ENCODE data around the gene ZNF891. TPM values are rescaled to one million over a fixed set of nuclear protein-coding genes. Genes with fewer than 3 reads are reported as not detected.

ZNF891 gene
- total and polyA plus RNA-seq, 11 donors = 0.49 to 1.3 (median 0.91) TPM

GRCh38 chr12:133129368-133130037 is 571 bp downstream of the ZNF891 start:
- intact Hi-C loops (cut with DNase I) = loop anchor here in 9 of 10 donors (1.0 to 5.0 kb wide), 9 partner anchors 47 to 173 kb away; partner anchors contain the start of genes ZNF140 (in 8 of the 9), ZNF84 (in 4 of the 9), ZNF268 (in 3 of the 9) and ZNF26 (in 1 of the 9)
- Histone ChIP-seq H3K27ac (peak overlapping the region; percentile 86 to 99 (median 94)), H3K4me3 (peak overlapping the region; percentile 50 to 92 (median 84)), H3K9me3 (peaks cover 0 to 75% (median 50%) of the 10 kb centered on the region in 12 donors), H3K4me1 (peaks cover 0 to 16% (median 2%) of the 10 kb centered on the region in 12 donors), H3K36me3 (peaks cover 0 to 53% (median 4%) of the 10 kb centered on the region in 9 donors), H3K27me3 (no peaks in the 10 kb centered on the region)
- no peak for DNase-seq
- no peak for TF ChIP-seq POLR2A (IDR thresholded peaks at IDR 0.05)
- no peak for TF ChIP-seq CTCF (IDR thresholded peaks at IDR 0.05)
- WGBS, 4 donors = 15 to 22% (median 19%) methylated on average over 20 to 26 of the region's 26 CpGs
- ATAC-seq = peak in 2 of 4 donors; percentile 3 to 28

DNA sequence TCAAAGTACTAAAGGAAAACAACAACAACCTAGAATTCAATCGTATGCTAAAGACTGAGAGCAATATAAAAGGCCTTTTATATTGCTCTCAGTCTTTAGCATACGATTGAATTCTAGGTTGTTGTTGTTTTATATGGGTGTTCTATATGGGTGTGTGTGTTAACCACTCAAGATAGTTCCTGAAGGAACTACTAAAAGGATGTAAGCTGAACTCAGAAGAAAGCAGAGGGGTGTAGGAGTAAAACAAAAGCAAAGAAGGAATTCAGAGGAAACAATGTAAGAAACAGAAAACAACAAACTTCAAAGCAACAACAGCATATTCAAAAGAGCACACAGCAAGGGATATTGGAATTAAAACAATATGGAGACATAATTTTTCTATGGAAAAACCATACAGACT is 5.4 kb downstream of the ZNF891 start:
- Histone ChIP-seq H3K9me3 (peaks cover 9 to 97% (median 88%) of the 10 kb centered on the region in 12 donors), H3K4me3 (no peak overlapping the region), H3K4me1 (peaks cover 0 to 7% (median 0%) of the 10 kb centered on the region in 12 donors), H3K27ac (no peak overlapping the region), H3K27me3 (no peaks in the 10 kb centered on the region), H3K36me3 (peaks cover 4 to 87% (median 13%) of the 10 kb centered on the region in 9 donors)
- DNase-seq (no peak), ATAC-seq (no peak)
- 97 to 99% (median 98%) methylated on average over 2 of the region's 2 CpGs for WGBS, 4 donors
- intact Hi-C loops (cut with DNase I) = loop anchor here in 3 of 10 donors (5.0 kb wide), 2 partner anchors 37 to 42 kb away; partner anchors contain the start of gene ZNF140 (in 2 of the 3)
- TF ChIP-seq CTCF (IDR thresholded peaks at IDR 0.05) = no peak
- TF ChIP-seq POLR2A (IDR thresholded peaks at IDR 0.05) = no peak

DNA sequence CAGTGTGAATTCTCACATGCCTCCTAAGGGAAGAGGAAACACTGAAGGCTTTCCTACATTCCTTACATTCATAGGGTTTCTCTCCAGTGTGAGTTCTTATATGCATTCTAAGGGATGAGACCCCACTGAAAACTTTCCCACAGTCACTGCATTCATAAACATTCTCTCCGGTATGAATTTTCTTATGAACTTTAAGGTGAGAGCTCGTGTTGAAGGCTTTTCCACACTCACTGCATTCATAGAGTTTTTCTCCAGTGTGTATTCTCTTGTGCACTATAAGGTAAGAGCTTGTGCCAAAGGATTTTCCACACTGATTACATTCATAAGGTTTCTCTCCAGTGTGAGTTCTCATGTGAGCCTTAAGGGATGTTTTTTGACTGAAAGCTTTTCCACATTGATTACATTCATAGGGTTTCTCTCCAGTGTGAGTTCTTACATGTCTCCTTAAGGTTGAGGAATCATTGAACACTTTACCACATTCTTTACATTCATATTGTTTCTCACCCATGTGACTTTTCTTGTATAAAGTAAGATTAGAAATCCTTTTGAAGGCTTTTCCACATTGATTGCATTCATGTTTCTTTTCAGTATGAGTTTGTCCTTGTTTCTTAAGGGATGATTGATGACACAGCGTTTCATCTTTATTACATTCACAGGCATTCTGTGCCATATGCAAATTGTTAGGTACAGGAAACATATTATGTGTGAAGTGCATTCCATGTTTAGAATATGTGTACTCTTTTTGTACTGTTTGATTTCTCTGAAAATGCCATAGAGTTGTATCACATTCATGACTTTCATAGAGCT is 9.5 kb downstream of the ZNF891 start:
- peaks cover 4 to 98% (median 13%) of the 10 kb centered on the region in 9 donors for H3K36me3 ChIP-seq
- no peak for DNase-seq
- H3K4me3 ChIP-seq = no peak overlapping the region
- H3K9me3 ChIP-seq = peaks cover 18 to 100% (median 99%) of the 10 kb centered on the region in 12 donors
- intact Hi-C loops (cut with DNase I) = loop anchor here in 1 of 10 donors (5.0 kb wide), 1 partner anchor 33 kb away; no protein-coding TSS in a partner anchor
- no peak overlapping the region for H3K27ac ChIP-seq
- H3K4me1 ChIP-seq = no peaks in the 10 kb centered on the region
- ATAC-seq = no peak
- TF ChIP-seq CTCF (IDR thresholded peaks at IDR 0.05) = no peak
- TF ChIP-seq POLR2A (IDR thresholded peaks at IDR 0.05) = no peak
- no peaks in the 10 kb centered on the region for H3K27me3 ChIP-seq
- WGBS, 4 donors = 95 to 98% (median 95%) methylated on average over 3 of the region's 3 CpGs

DNA sequence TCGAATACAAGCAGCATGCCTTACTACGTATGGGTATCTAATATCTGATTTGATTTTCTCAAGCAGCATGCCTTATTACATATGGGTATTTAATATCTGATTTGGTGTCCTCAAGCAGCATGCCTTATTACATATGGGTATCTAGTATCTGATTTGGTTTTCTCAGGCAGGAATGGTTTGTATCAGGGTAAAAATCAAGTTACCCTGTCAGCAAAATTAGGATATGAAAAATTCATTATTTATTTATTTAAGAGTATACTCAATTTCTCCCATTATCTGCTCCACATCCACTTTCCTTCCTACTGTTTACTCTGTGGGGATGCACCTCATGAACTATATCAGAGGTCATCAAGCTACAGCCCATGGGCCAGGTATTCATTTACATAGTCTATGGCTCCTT is 21.9 kb downstream of the ZNF891 start:
- Histone ChIP-seq H3K27me3 (no peaks in the 10 kb centered on the region), H3K4me3 (no peak overlapping the region), H3K4me1 (no peaks in the 10 kb centered on the region), H3K27ac (no peak overlapping the region), H3K36me3 (peaks cover 13 to 80% (median 38%) of the 10 kb centered on the region in 9 donors), H3K9me3 (peaks cover 18 to 100% (median 99%) of the 10 kb centered on the region in 12 donors)
- no peak for DNase-seq
- intact Hi-C loops (cut with DNase I) = no loop called here
- 96 to 100% (median 96%) methylated on average over 2 of the region's 2 CpGs for WGBS, 4 donors
- ATAC-seq = no peak
- TF ChIP-seq CTCF (IDR thresholded peaks at IDR 0.05) (no peak), POLR2A (IDR thresholded peaks at IDR 0.05) (no peak)

All from heart left ventricle (tissue), 16 donors.